Mesodermal cell (in vitro differentiated cells): ENCODE results near the gene ACTN1.

Source experiments
- H3K27ac ChIP-seq: 2 replicates; pipeline ENCODE4 v1.7.0; 2013; ENCODE audit warnings: mild to moderate bottlenecking, low read depth, low read length, moderate library complexity; ENCODE audit not compliant: severe bottlenecking
- H3K36me3 ChIP-seq: 2 replicates; pipeline ENCODE4 v1.7.1; 2013; ENCODE audit warnings: mild to moderate bottlenecking, low read length, moderate library complexity; ENCODE audit not compliant: control insufficient read depth, insufficient read depth
- H3K4me1 ChIP-seq: one replicate; pipeline ENCODE4 v1.7.1; 2013; ENCODE audit warnings: mild to moderate bottlenecking, low read length; ENCODE audit not compliant: insufficient read depth, control insufficient read depth, poor library complexity, severe bottlenecking
- H3K4me3 ChIP-seq: 2 replicates; pipeline ENCODE4 v1.7.0; 2013; ENCODE audit warnings: low read length, control low read depth, mild to moderate bottlenecking; ENCODE audit not compliant: insufficient read depth, poor library complexity, severe bottlenecking; ENCODE audit errors: extremely low read depth
- H3K9me3 ChIP-seq: 2 replicates; pipeline ENCODE4 v1.7.1; 2013; ENCODE audit warnings: mild to moderate bottlenecking, low read length, moderate library complexity; ENCODE audit not compliant: control insufficient read depth
- WGBS, 2 experiments: methylation state at CpG; one replicate each; pipeline ENCODE4 v1.1.5; 2013; ENCODE audit warnings: missing lambda C conversion rate in 2 of 2; ENCODE audit not compliant: insufficient coverage in 2 of 2; 5-methylcytosine and 5-hydroxymethylcytosine counted together

Gene ACTN1

GRCh38 chr14:68824517-68825347 is 154.4 kb downstream of the ACTN1 start:
- Histone ChIP-seq H3K4me3 (no peak overlapping the region), H3K4me1 (peaks cover 11% of the 10 kb centered on the region), H3K9me3 (no peaks in the 10 kb centered on the region), H3K36me3 (no peaks in the 10 kb centered on the region), H3K27ac (no peak overlapping the region)
- WGBS, 2 experiments: 26 to 34% methylated on average over 7 to 9 of the region's 11 CpGs

- H3K4me3 ChIP-seq: no peak overlapping the region
- no peaks in the 10 kb centered on the region for H3K9me3 ChIP-seq
- no peak overlapping the region for H3K27ac ChIP-seq
- H3K36me3 ChIP-seq: no peaks in the 10 kb centered on the region
- H3K4me1 ChIP-seq: peaks cover 16% of the 10 kb centered on the region
- 100% methylated on average over 1 of the region's 1 CpG for WGBS, 2 experiments
Measured at GRCh38 chr14:68824207-68824516, 154.9 kb downstream of the ACTN1 start.
